Neural cell (in vitro differentiated cells): Measurements from ENCODE around the gene CTBP2. TPM values are rescaled to one million over a fixed set of nuclear protein-coding genes. Genes with fewer than 3 reads are reported as not detected.

Experiments used
- H2AFZ ChIP-seq: fragments of 200-600, 300-800 bp; sonication (generic), shearing (Covaris generic); 2 replicates; pipeline ENCODE4 v1.6.0; 2014; ENCODE audit warnings: low read depth, mild to moderate bottlenecking, antibody characterized with exemption, low read length, moderate library complexity
- H3F3A ChIP-seq: fragments of 200-600 bp; shearing (Covaris generic); 2 replicates; pipeline ENCODE4 v1.6.1; 2016; ENCODE audit warnings: mild to moderate bottlenecking, moderate library complexity, mixed read lengths, antibody characterized with exemption, low read length; ENCODE audit not compliant: insufficient read depth, poor library complexity, severe bottlenecking
- H3K27ac ChIP-seq: fragments of 200-600, 300-800 bp; sonication (generic), shearing (Covaris generic); 2 replicates; pipeline ENCODE4 v1.5.1; 2014; ENCODE audit warnings: mild to moderate bottlenecking, low read length, moderate library complexity
- H3K27me3 ChIP-seq: fragments of 300-800, 200-600 bp; sonication (generic), shearing (Covaris generic); 2 replicates; pipeline ENCODE4 v1.6.0; 2014; ENCODE audit warnings: mild to moderate bottlenecking, low read depth, low read length, moderate library complexity; ENCODE audit not compliant: insufficient read depth
- H3K36me3 ChIP-seq: fragments of 300-800, 200-600 bp; sonication (generic), shearing (Covaris generic); 2 replicates; pipeline ENCODE4 v1.5.1; 2014; ENCODE audit warnings: mild to moderate bottlenecking, antibody characterized with exemption, low read length, moderate library complexity; ENCODE audit not compliant: insufficient read depth
- H3K4me2 ChIP-seq: fragments of 300-800, 200-600 bp; sonication (generic), shearing (Covaris generic); 2 replicates; pipeline ENCODE4 v1.6.0; 2014; ENCODE audit warnings: mild to moderate bottlenecking, low read length
- H3K4me3 ChIP-seq: fragments of 300-800, 200-600 bp; sonication (generic), shearing (Covaris generic); 2 replicates; pipeline ENCODE4 v1.5.1; 2014; ENCODE audit warnings: mild to moderate bottlenecking, low read length, moderate library complexity
- H3K79me2 ChIP-seq: fragments of 200-600 bp; shearing (Covaris generic); replicated peaks from 2 replicates; pipeline ENCODE4 v1.6.0; 2014; ENCODE audit warnings: mild to moderate bottlenecking, low read length, moderate library complexity; ENCODE audit not compliant: insufficient read depth
- H3K9ac ChIP-seq: fragments of 300-800, 200-600 bp; sonication (generic), shearing (Covaris generic); 2 replicates; pipeline ENCODE4 v1.6.1; 2016; ENCODE audit warnings: mild to moderate bottlenecking, low read length, mixed read lengths
- H3K9me2 ChIP-seq: fragments of 200-600 bp; shearing (Covaris generic); 2 replicates; pipeline ENCODE4 v1.6.1; 2016; ENCODE audit warnings: mild to moderate bottlenecking, low read length, mixed read lengths; ENCODE audit not compliant: insufficient read depth
- H3K9me3 ChIP-seq: fragments of 200-600, 300-800 bp; sonication (generic), shearing (Covaris generic); 2 replicates; pipeline ENCODE4 v1.6.1; 2016; ENCODE audit warnings: mild to moderate bottlenecking, mixed run types, low read length, moderate library complexity, mixed read lengths
- H4K20me1 ChIP-seq: fragments of 200-600 bp; shearing (Covaris generic); 2 replicates; pipeline ENCODE4 v1.6.1; 2016; ENCODE audit warnings: mild to moderate bottlenecking, mixed run types; ENCODE audit not compliant: insufficient read depth
- EP300 ChIP-seq: fragments of 450-650 bp; conservative IDR thresholded peaks from 2 replicates; pipeline ENCODE4 v1.6.1; 2014; ENCODE audit warnings: antibody characterized with exemption, mild to moderate bottlenecking, moderate library complexity; ENCODE audit not compliant: poor library complexity, severe bottlenecking
- EZH2 ChIP-seq: fragments of 200-600, 300-800 bp; shearing (Covaris generic), sonication (generic); IDR thresholded peaks from 2 replicates; pipeline ENCODE4 v1.6.1; 2014; ENCODE audit warnings: antibody characterized with exemption, low read length, borderline replicate concordance, mild to moderate bottlenecking; ENCODE audit not compliant: insufficient read depth, poor library complexity, severe bottlenecking
- MXI1 ChIP-seq: fragments of 450-650 bp; conservative IDR thresholded peaks from 2 replicates; pipeline ENCODE4 v1.6.1; 2014; ENCODE audit warnings: antibody characterized with exemption, mild to moderate bottlenecking; ENCODE audit not compliant: poor library complexity, severe bottlenecking
- POLR2AphosphoS5 ChIP-seq: IDR thresholded peaks from 2 replicates; pipeline ENCODE4 v1.6.1; 2012
- RAD21 ChIP-seq: fragments of 450-650 bp; conservative IDR thresholded peaks from 2 replicates; pipeline ENCODE4 v1.6.1; 2014; ENCODE audit warnings: antibody characterized with exemption, mild to moderate bottlenecking, moderate library complexity
- REST ChIP-seq: IDR thresholded peaks from 2 replicates; pipeline ENCODE4 v1.6.1; 2012; ENCODE audit warnings: borderline replicate concordance
- SMC3 ChIP-seq: fragments of 450-650 bp; conservative IDR thresholded peaks from 2 replicates; pipeline ENCODE4 v1.6.1; 2014; ENCODE audit warnings: antibody characterized with exemption, mild to moderate bottlenecking, moderate library complexity; ENCODE audit not compliant: poor library complexity
- TAF1 ChIP-seq: IDR thresholded peaks from 2 replicates; pipeline ENCODE4 v1.6.1; 2012; ENCODE audit warnings: low read depth
- polyA plus RNA-seq: library from polyadenylated mRNA; depleted of rRNA; stranded (reverse); fragments of >200 nt; gene quantifications from 2 replicates; pipeline ENCODE4 v1.2.3, GENCODE V29; 2014
- TF ChIP-seq, protein P1 (sequence below): fragments of 450-650 bp; IDR thresholded peaks from 2 replicates; pipeline ENCODE4 v1.5.1; 2014; ENCODE audit warnings: antibody characterized with exemption, mild to moderate bottlenecking, moderate library complexity; ENCODE audit not compliant: poor library complexity, severe bottlenecking

CTBP2 gene
- polyA plus RNA-seq, 1 donor from 2014 or later, result 59.5 TPM

GRCh38 chr10:125148528-125148927 lies 11.8 kb downstream of the CTBP2 start:
- H3K4me2 ChIP-seq, result no peak overlapping the region
- H3K27ac ChIP-seq, result no peak overlapping the region
- H4K20me1 ChIP-seq, result peaks cover 5% of the 10 kb centered on the region

GRCh38 chr10:125147971-125148439 lies 12.4 kb downstream of the CTBP2 start:
- no peaks in the 10 kb centered on the region for H3F3A ChIP-seq
- H3K27me3 ChIP-seq, result no peaks in the 10 kb centered on the region
- H3K4me3 ChIP-seq, result no peak overlapping the region
- no peaks in the 10 kb centered on the region for H3K9me3 ChIP-seq
- H3K9ac ChIP-seq, result no peak overlapping the region
- H3K79me2 ChIP-seq, result peaks cover 88% of the 10 kb centered on the region
- no peaks in the 10 kb centered on the region for H4K20me1 ChIP-seq
- no peak overlapping the region for H3K4me2 ChIP-seq
- no peaks in the 10 kb centered on the region for H3K36me3 ChIP-seq
- H3K27ac ChIP-seq, result no peak overlapping the region
- no peak overlapping the region for H2AFZ ChIP-seq
- H3K9me2 ChIP-seq, result no peaks in the 10 kb centered on the region
- TF ChIP-seq EP300 (no peak), SMC3 (no peak), POLR2AphosphoS5 (no peak), EZH2 (no peak), REST (no peak), RAD21 (no peak), TAF1 (no peak)
- TF ChIP-seq, protein P1, sequence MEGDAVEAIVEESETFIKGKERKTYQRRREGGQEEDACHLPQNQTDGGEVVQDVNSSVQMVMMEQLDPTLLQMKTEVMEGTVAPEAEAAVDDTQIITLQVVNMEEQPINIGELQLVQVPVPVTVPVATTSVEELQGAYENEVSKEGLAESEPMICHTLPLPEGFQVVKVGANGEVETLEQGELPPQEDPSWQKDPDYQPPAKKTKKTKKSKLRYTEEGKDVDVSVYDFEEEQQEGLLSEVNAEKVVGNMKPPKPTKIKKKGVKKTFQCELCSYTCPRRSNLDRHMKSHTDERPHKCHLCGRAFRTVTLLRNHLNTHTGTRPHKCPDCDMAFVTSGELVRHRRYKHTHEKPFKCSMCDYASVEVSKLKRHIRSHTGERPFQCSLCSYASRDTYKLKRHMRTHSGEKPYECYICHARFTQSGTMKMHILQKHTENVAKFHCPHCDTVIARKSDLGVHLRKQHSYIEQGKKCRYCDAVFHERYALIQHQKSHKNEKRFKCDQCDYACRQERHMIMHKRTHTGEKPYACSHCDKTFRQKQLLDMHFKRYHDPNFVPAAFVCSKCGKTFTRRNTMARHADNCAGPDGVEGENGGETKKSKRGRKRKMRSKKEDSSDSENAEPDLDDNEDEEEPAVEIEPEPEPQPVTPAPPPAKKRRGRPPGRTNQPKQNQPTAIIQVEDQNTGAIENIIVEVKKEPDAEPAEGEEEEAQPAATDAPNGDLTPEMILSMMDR, result no peak

More at GRCh38 chr10:125148528-125148927, 11.8 kb downstream of the CTBP2 start:
- H3K9me2 ChIP-seq, result no peaks in the 10 kb centered on the region
- TF ChIP-seq, protein P1, result no peak
- TF ChIP-seq RAD21 (no peak), REST (no peak), EZH2 (no peak), TAF1 (no peak), SMC3 (no peak), POLR2AphosphoS5 (no peak), EP300 (no peak), MXI1 (no peak)
- no peak overlapping the region for H2AFZ ChIP-seq
- H3K9ac ChIP-seq, result no peak overlapping the region
- no peaks in the 10 kb centered on the region for H3K27me3 ChIP-seq
- H3K4me3 ChIP-seq, result no peak overlapping the region
- no peaks in the 10 kb centered on the region for H3K9me3 ChIP-seq
- H3K36me3 ChIP-seq, result no peaks in the 10 kb centered on the region
- H3K79me2 ChIP-seq, result peaks cover 88% of the 10 kb centered on the region
- H3F3A ChIP-seq, result no peaks in the 10 kb centered on the region
